H1 (cell line): ENCODE results near the gene ATP13A3. TPM values are rescaled to one million over a fixed set of nuclear protein-coding genes. Genes with fewer than 3 reads are reported as not detected.

Experiments
- CTCF ChIA-PET: fragments of 300-600 bp; sonication (Branson Sonifier 250); formaldehyde crosslinking; loops from one replicate; lab custom pipeline; 2021; ENCODE audit not compliant: partially characterized antibody; lab: Charles Lee
- POLR2A ChIA-PET: fragments of 300-600 bp; sonication (Branson Sonifier 250); formaldehyde crosslinking; loops from one replicate; lab custom pipeline; 2021; ENCODE audit warnings: inconsistent platforms; ENCODE audit not compliant: partially characterized antibody; lab: Charles Lee
- DNase-seq, 2 experiments: peaks; one replicate each; pipeline versions ENCODE4 v3.0.0 to v3.0.0-alpha.2; 2010 to 2022; ENCODE audit warnings: low spot score in 2 of 2, low read depth in 1 of 2, mixed read lengths in 1 of 2
- FAIRE-seq: peaks from 2 replicates; lab custom pipeline; 2011; peaks lifted over from hg19 to GRCh38; lab: Jason Lieb, UNC
- H2AFZ ChIP-seq: 2 replicates; pipeline ENCODE4 v1.8.1; 2012; ENCODE audit warnings: low read length, inconsistent platforms
- H2AK5ac ChIP-seq: 2 replicates; pipeline ENCODE4 v1.6.1; 2013; ENCODE audit warnings: low read depth, low read length
- H2BK120ac ChIP-seq: replicated peaks from 2 replicates; pipeline ENCODE3; 2013; ENCODE audit warnings: low read depth, low read length, inconsistent platforms
- H2BK12ac ChIP-seq: 2 replicates; pipeline ENCODE4 v1.6.1; 2013; ENCODE audit warnings: low read depth, low read length
- H2BK15ac ChIP-seq: 2 replicates; pipeline ENCODE4 v1.6.1; 2013; ENCODE audit warnings: low read length
- H2BK20ac ChIP-seq: 2 replicates; pipeline ENCODE4 v1.6.1; 2013; ENCODE audit warnings: low read length
- H2BK5ac ChIP-seq: 2 replicates; pipeline ENCODE4 v1.6.1; 2013; ENCODE audit warnings: low read depth, low read length
- H3K14ac ChIP-seq: 2 replicates; pipeline ENCODE4 v1.6.1; 2013; ENCODE audit warnings: inconsistent platforms; ENCODE audit not compliant: insufficient read length
- H3K18ac ChIP-seq: 2 replicates; pipeline ENCODE4 v1.6.1; 2013; ENCODE audit warnings: low read length; ENCODE audit errors: extremely low read depth
- H3K23ac ChIP-seq: 2 replicates; pipeline ENCODE4 v1.6.1; 2013; ENCODE audit warnings: inconsistent platforms; ENCODE audit not compliant: insufficient read length
- H3K23me2 ChIP-seq: 2 replicates; pipeline ENCODE4 v1.6.1; 2013; ENCODE audit warnings: low read depth, low read length
- H3K27ac ChIP-seq: 2 replicates; pipeline ENCODE4 v1.6.1; 2011; ENCODE audit warnings: low read depth, low read length, inconsistent platforms
- H3K27me3 ChIP-seq, 4 experiments: replicated peaks in 1 of 4; 1 replicate in 1 of 4; 2 replicates in 3 of 4; pipeline versions ENCODE4 v1.6.1 to v1.8.1; 2011 to 2013; ENCODE audit warnings: low read length in 3 of 4, mild to moderate bottlenecking in 3 of 4, inconsistent platforms in 2 of 4, mixed read lengths in 2 of 4, moderate library complexity in 1 of 4; ENCODE audit not compliant: control insufficient read depth in 3 of 4, insufficient read depth in 3 of 4; ENCODE audit errors: extremely low read depth in 1 of 4
- H3K36me3 ChIP-seq, 4 experiments: 2 replicates each; pipeline versions ENCODE4 v1.6.1 to v1.8.1; 2011 to 2013; ENCODE audit warnings: mild to moderate bottlenecking in 4 of 4, low read length in 3 of 4, moderate library complexity in 2 of 4, control low read depth in 1 of 4, inconsistent platforms in 1 of 4; ENCODE audit not compliant: insufficient read depth in 4 of 4, control insufficient read depth in 2 of 4
- H3K4ac ChIP-seq: replicated peaks from 2 replicates; pipeline ENCODE3; 2013; ENCODE audit warnings: low read length, low read depth, mixed read lengths, inconsistent platforms; ENCODE audit not compliant: insufficient read length
- H3K4me1 ChIP-seq, 4 experiments: replicated peaks in 1 of 4; 1 replicate in 1 of 4; 2 replicates in 3 of 4; pipeline versions ENCODE4 v1.6.1 to v1.8.1; 2011 to 2013; ENCODE audit warnings: low read length in 3 of 4, inconsistent platforms in 2 of 4, mixed read lengths in 1 of 4; ENCODE audit not compliant: insufficient read depth in 4 of 4, control insufficient read depth in 3 of 4
- H3K4me2 ChIP-seq, 2 experiments: 2 replicates each; pipeline versions ENCODE4 v1.6.1 to v1.8.1; 2011 to 2013; ENCODE audit warnings: low read depth in 2 of 2, low read length in 2 of 2, control low read depth in 1 of 2, inconsistent platforms in 1 of 2, mild to moderate bottlenecking in 1 of 2; ENCODE audit not compliant: insufficient read depth in 1 of 2
- H3K4me3 ChIP-seq, 4 experiments: fragments of 200-600, 300-600 bp in 1 of 4; sonication (generic), shearing (Covaris generic), sonication (Bioruptor Twin) in 1 of 4; 2 replicates each; pipeline versions ENCODE4 v1.5.1 to v1.8.1; 2011 to 2016; ENCODE audit warnings: low read length in 4 of 4, low read depth in 3 of 4, control low read depth in 2 of 4, inconsistent platforms in 2 of 4, mild to moderate bottlenecking in 2 of 4, mixed read lengths in 1 of 4, moderate library complexity in 1 of 4; ENCODE audit not compliant: insufficient read depth in 2 of 4; ENCODE audit errors: extremely low read depth in 1 of 4
- H3K56ac ChIP-seq: replicated peaks from 2 replicates; pipeline ENCODE3; 2013; ENCODE audit warnings: low read depth, mild to moderate bottlenecking, mixed read lengths, low read length, inconsistent platforms; ENCODE audit not compliant: insufficient read length
- H3K79me1 ChIP-seq: 2 replicates; pipeline ENCODE4 v1.6.1; 2013; ENCODE audit warnings: low read depth, low read length, control low read depth
- H3K79me2 ChIP-seq, 2 experiments: 2 replicates each; pipeline versions ENCODE4 v1.6.1 to v1.8.1; 2012 to 2013; ENCODE audit warnings: low read length in 2 of 2, mild to moderate bottlenecking in 2 of 2, inconsistent platforms in 1 of 2; ENCODE audit not compliant: insufficient read depth in 2 of 2, control insufficient read depth in 1 of 2
- H3K9ac ChIP-seq, 4 experiments: replicated peaks in 1 of 4; 1 replicate in 1 of 4; 2 replicates in 3 of 4; pipeline versions ENCODE4 v1.6.1 to v1.8.1; 2011 to 2013; ENCODE audit warnings: low read depth in 3 of 4, low read length in 3 of 4, control low read depth in 2 of 4, mild to moderate bottlenecking in 2 of 4, moderate library complexity in 2 of 4, inconsistent platforms in 1 of 4; ENCODE audit errors: extremely low read depth in 1 of 4
- H3K9me3 ChIP-seq, 2 experiments: 2 replicates each; pipeline versions ENCODE4 v1.6.1 to v1.8.1; 2012 to 2013; ENCODE audit warnings: mild to moderate bottlenecking in 2 of 2, moderate library complexity in 2 of 2, control low read depth in 1 of 2, inconsistent platforms in 1 of 2, low read depth in 1 of 2, low read length in 1 of 2, mixed read lengths in 1 of 2; ENCODE audit not compliant: insufficient read depth in 2 of 2
- H4K20me1 ChIP-seq, 2 experiments: replicated peaks in 1 of 2; 2 replicates each; pipeline versions ENCODE3 to v1.8.1; 2011 to 2013; ENCODE audit warnings: inconsistent platforms in 2 of 2, low read length in 2 of 2, mild to moderate bottlenecking in 1 of 2; ENCODE audit not compliant: insufficient read depth in 2 of 2, control insufficient read depth in 1 of 2
- H4K5ac ChIP-seq: 2 replicates; pipeline ENCODE4 v1.6.1; 2013; ENCODE audit warnings: low read length, low read depth, mixed read lengths, inconsistent platforms; ENCODE audit not compliant: insufficient read length
- H4K8ac ChIP-seq: 2 replicates; pipeline ENCODE4 v1.8.0; 2013; ENCODE audit warnings: mild to moderate bottlenecking, moderate library complexity, low read length, inconsistent platforms; ENCODE audit not compliant: insufficient read depth; ENCODE audit errors: extremely low read depth
- H4K91ac ChIP-seq: replicated peaks from 2 replicates; pipeline ENCODE3; 2013; ENCODE audit warnings: low read length, mixed read lengths, inconsistent platforms; ENCODE audit not compliant: insufficient read length
- HDAC6 ChIP-seq: IDR thresholded peaks from one replicate; pipeline ENCODE4 v1.7.1; 2012; ENCODE audit warnings: low read depth, mild to moderate bottlenecking, inconsistent platforms, low read length, moderate library complexity
- KDM4A ChIP-seq: IDR thresholded peaks from one replicate; pipeline ENCODE4 v1.7.1; 2012; ENCODE audit warnings: low read depth, mild to moderate bottlenecking, moderate library complexity, low read length, inconsistent platforms; ENCODE audit not compliant: severe bottlenecking
- WGBS, 2 experiments: shearing (Covaris generic) in 1 of 2; methylation state at CpG; one replicate each; pipeline versions ENCODE4 v1.1.6 to v1.1.7; 2013 to 2015; ENCODE audit warnings: low lambda C conversion rate in 2 of 2, mixed read lengths in 2 of 2, inconsistent platforms in 1 of 2, low coverage in 1 of 2, missing lambda C conversion rate in 1 of 2; ENCODE audit not compliant: insufficient replicate concordance in 2 of 2, insufficient coverage in 1 of 2, insufficient read length in 1 of 2; ENCODE audit errors: extremely low coverage in 1 of 2, missing lambda C conversion rate in 1 of 2; 5-methylcytosine and 5-hydroxymethylcytosine counted together
- polyA plus RNA-seq, 7 experiments: library from polyadenylated mRNA; depleted of rRNA in 3 of 7; stranded (reverse) in 5 of 7; unstranded in 2 of 7; fragments of >200 nt in 5 of 7; fragments of 200-250 nt in 2 of 7; gene quantifications; 1 replicate in 5 of 7; 2 replicates in 1 of 7; 4 replicates in 1 of 7; pipeline versions ENCODE4 v1.2.1 to v1.2.3, GENCODE V29; 2011 to 2013; ENCODE audit warnings: missing spikeins in 2 of 7, mixed read lengths in 2 of 7
- total RNA-seq: library from RNA; stranded (reverse); fragmentation: NEBNext Ultra II Directional; extraction: Animal tissue kit (Norgen Biotek cat#: 25700); gene quantifications from 2 replicates; pipeline ENCODE4 v1.2.1, GENCODE V29; 2021

Gene ATP13A3
- total and polyA plus RNA-seq, 2 of the 8 experiments (the other 6 are each of a cell fraction or from before 2014, with no cell fraction given), result 18.6 to 92.2 TPM

GRCh38 chr3:194521510-194522260 lies 34.9 kb upstream of the ATP13A3 start:
- no peak overlapping the region for H3K14ac ChIP-seq
- H3K4ac ChIP-seq, result no peak overlapping the region
- H3K23me2 ChIP-seq, result no peaks in the 10 kb centered on the region
- H3K4me2 ChIP-seq, result no peak overlapping the region
- no peak overlapping the region for H2BK12ac ChIP-seq
- H4K91ac ChIP-seq, result no peak overlapping the region
- H3K23ac ChIP-seq, result no peak overlapping the region
- no peaks in the 10 kb centered on the region for H3K4me1 ChIP-seq
- H3K79me2 ChIP-seq, result no peaks in the 10 kb centered on the region
- no peak for TF ChIP-seq HDAC6
- TF ChIP-seq KDM4A, result no peak
- H3K9ac ChIP-seq, result no peak overlapping the region
- no peak overlapping the region for H2BK15ac ChIP-seq
- no peak overlapping the region for H2AFZ ChIP-seq
- H2BK20ac ChIP-seq, result no peak overlapping the region
- FAIRE-seq (no peak), DNase-seq (no peak)
- POLR2A ChIA-PET, result no interaction called here
- no peak overlapping the region for H3K27ac ChIP-seq
- no peak overlapping the region for H2BK120ac ChIP-seq
- H2AK5ac ChIP-seq, result no peak overlapping the region
- 85% methylated on average over 2 of the region's 2 CpGs; no CpG with 5 or more reads in 1 of the 2 experiments for WGBS, 2 experiments
- H3K27me3 ChIP-seq, result no peaks in the 10 kb centered on the region
- H3K18ac ChIP-seq, result no peak overlapping the region
- H4K5ac ChIP-seq, result no peak overlapping the region
- H3K9me3 ChIP-seq, result no peaks in the 10 kb centered on the region
- no peaks in the 10 kb centered on the region for H3K36me3 ChIP-seq
- CTCF ChIA-PET, result interaction anchor here (0.7 to 1.7 kb wide), 3 partner anchors 50 to 53 kb away, joined by 4 to 5 read pairs (median 5); no protein-coding TSS in a partner anchor
- no peak overlapping the region for H2BK5ac ChIP-seq
- H4K20me1 ChIP-seq, result no peaks in the 10 kb centered on the region
- H3K79me1 ChIP-seq, result no peaks in the 10 kb centered on the region
- no peak overlapping the region for H3K56ac ChIP-seq
- no peak overlapping the region for H3K4me3 ChIP-seq
- no peak overlapping the region for H4K8ac ChIP-seq
